K562 (cell line): Measurements from ENCODE around the gene ZNF521. TPM values are rescaled to one million over a fixed set of nuclear protein-coding genes. Genes with fewer than 3 reads are reported as not detected.

ENCODE experiments used
- ATAC-seq: fragments of 200-7000 bp; cut with Tn5 transposase; 3 replicates; pipeline ENCODE4 v1.9.1; 2020; ENCODE audit warnings: moderate library complexity
- BruUV-seq: library from RNA; stranded (reverse); fragments of 400-500 nt; replicated peaks from 2 replicates; lab custom pipeline; 2021; lab: Mats Ljungman, UMichigan
- CTCF ChIA-PET: fragments of 300-600 bp; formaldehyde crosslinking; extraction: SDS; loops from one replicate; lab custom pipeline; 2021; ENCODE audit warnings: low intra/inter-chr PET ratio; lab: Yijun Ruan, JAX
- POLR2A ChIA-PET: fragments of 300-600, 350-650 bp; sonication (Branson Sonifier 250); formaldehyde crosslinking; extraction: SDS; loops from one replicate; lab custom pipeline; 2021; ENCODE audit warnings: antibody characterized with exemption, inconsistent platforms; lab: Yijun Ruan, JAX
- DNase-seq, 4 experiments: peaks; one replicate each; pipeline versions ENCODE4 v3.0.0 to v3.0.0-alpha.2; 2011 to 2018; ENCODE audit warnings: low spot score in 3 of 4, mixed read lengths in 3 of 4; ENCODE audit errors: extremely low read depth in 1 of 4
- FAIRE-seq: peaks from 2 replicates; lab custom pipeline; 2011; peaks lifted over from hg19 to GRCh38; lab: Jason Lieb, UNC
- H2AFZ ChIP-seq: 2 replicates; pipeline ENCODE4 v1.6.0; 2011; ENCODE audit warnings: low read depth, low read length, control low read depth, inconsistent platforms
- H3K27ac ChIP-seq: fragments of 200-600 bp; 3 replicates; pipeline ENCODE4 v1.8.0; 2011; ENCODE audit warnings: low read depth, mild to moderate bottlenecking, control low read depth, inconsistent platforms, low read length, moderate library complexity, mixed read lengths; ENCODE audit errors: extremely low read depth
- H3K27me3 ChIP-seq, 2 experiments: fragments of 300-600 bp in 1 of 2; 2 replicates in 1 of 2; 3 replicates in 1 of 2; pipeline versions ENCODE4 v1.6.0 to v1.8.0; 2011; ENCODE audit warnings: inconsistent platforms in 2 of 2, low read length in 2 of 2, mild to moderate bottlenecking in 1 of 2, mixed read lengths in 1 of 2, moderate library complexity in 1 of 2; ENCODE audit not compliant: control insufficient read depth in 2 of 2, insufficient read depth in 2 of 2
- H3K36me3 ChIP-seq: fragments of 300-600 bp; 3 replicates; pipeline ENCODE4 v1.8.0; 2011; ENCODE audit warnings: mild to moderate bottlenecking, low read length, inconsistent platforms; ENCODE audit not compliant: control insufficient read depth, insufficient read depth
- H3K4me1 ChIP-seq, 2 experiments: fragments of 200-600 bp in 1 of 2; replicated peaks in 1 of 2; 2 replicates in 1 of 2; 3 replicates in 1 of 2; pipeline versions ENCODE4 v1.5.1 to v1.8.0; 2011; ENCODE audit warnings: inconsistent platforms in 2 of 2, low read length in 2 of 2, mild to moderate bottlenecking in 1 of 2, mixed read lengths in 1 of 2, moderate library complexity in 1 of 2; ENCODE audit not compliant: control insufficient read depth in 2 of 2, insufficient read depth in 2 of 2
- H3K4me2 ChIP-seq: 2 replicates; pipeline ENCODE4 v1.6.1; 2011; ENCODE audit warnings: low read length, control low read depth, inconsistent platforms, mixed read lengths; ENCODE audit not compliant: insufficient read depth
- H3K4me3 ChIP-seq: fragments of 200-600 bp; sonication (generic), shearing (Covaris generic); 2 replicates; pipeline ENCODE4 v1.5.1; 2016; ENCODE audit warnings: control low read depth, inconsistent platforms
- H3K79me2 ChIP-seq: fragments of 200-600 bp; 3 replicates; pipeline ENCODE4 v1.8.0; 2011; ENCODE audit warnings: low read length, inconsistent platforms; ENCODE audit not compliant: control insufficient read depth, insufficient read depth
- H3K9ac ChIP-seq, 2 experiments: 2 replicates each; pipeline versions ENCODE4 v1.6.0 to v1.6.1; 2011; ENCODE audit warnings: low read depth in 2 of 2, low read length in 2 of 2, control low read depth in 1 of 2, inconsistent platforms in 1 of 2, mild to moderate bottlenecking in 1 of 2, mixed read lengths in 1 of 2; ENCODE audit not compliant: insufficient read depth in 1 of 2
- H3K9me1 ChIP-seq: one replicate; pipeline ENCODE4 v1.6.0; 2011; ENCODE audit warnings: inconsistent platforms, mild to moderate bottlenecking, low read length, moderate library complexity; ENCODE audit not compliant: control insufficient read depth, insufficient read depth
- H3K9me3 ChIP-seq: replicated peaks from 2 replicates; pipeline ENCODE4 v1.5.1; 2011; ENCODE audit warnings: low read depth, low read length, inconsistent platforms; ENCODE audit not compliant: control insufficient read depth, insufficient read depth
- H4K20me1 ChIP-seq: replicated peaks from 2 replicates; pipeline ENCODE4 v1.6.1; 2011; ENCODE audit warnings: low read length, inconsistent platforms, mixed read lengths; ENCODE audit not compliant: control insufficient read depth, insufficient read depth
- TAF7 ChIP-seq: fragments of 450-650 bp; IDR thresholded peaks from 2 replicates; pipeline ENCODE4 v1.6.1; 2016; ENCODE audit warnings: missing genetic modification characterization, missing compliant biosample characterization
- TAL1 ChIP-seq: fragments of 450-650 bp; IDR thresholded peaks from 2 replicates; pipeline ENCODE4 v1.6.1; 2016; ENCODE audit warnings: mild to moderate bottlenecking
- WGBS: fragments of 100-300 bp; shearing (Covaris generic); methylation state at CpG from one replicate; pipeline ENCODE4 v1.1.6; 2016; ENCODE audit warnings: low coverage, mixed read lengths; ENCODE audit not compliant: insufficient coverage; ENCODE audit errors: missing lambda C conversion rate; 5-methylcytosine and 5-hydroxymethylcytosine counted together
- in situ Hi-C: fragments of 300-500 bp; cut with MboI; formaldehyde crosslinking; loops from 4 replicates; pipeline ENCODE4 v1.15.0; 2018; ENCODE audit warnings: inconsistent platforms, mixed read lengths
- intact Hi-C: fragments of 100-400 bp; cut with micrococcal nuclease; formaldehyde crosslinking; loops from 2 replicates; pipeline ENCODE4 v1.14.2; 2022
- polyA plus RNA-seq, 8 experiments: library from polyadenylated mRNA; depleted of rRNA in 4 of 8; stranded (reverse) in 5 of 8; unstranded in 3 of 8; fragments of >200 nt; fragmentation: Nextera tagmentation in 2 of 8; fragmentation: Illumina TruSeq in 1 of 8; extraction: Ambion mirVana in 2 of 8; extraction: Trizol in 1 of 8; gene quantifications; 2 replicates each; pipeline versions ENCODE4 v1.2.1 to v1.2.3, GENCODE V29; 2011 to 2014; ENCODE audit warnings: inconsistent platforms in 1 of 8, missing spikeins in 1 of 8
- total RNA-seq, 7 experiments: library from RNA; depleted of rRNA in 6 of 7; stranded (reverse); fragments of >200 nt in 6 of 7; fragmentation: Illumina TruSeq in 2 of 7; extraction: Trizol in 2 of 7; gene quantifications; 2 replicates each; pipeline versions ENCODE4 v1.2.1 to v1.2.3, GENCODE V29; 2011 to 2021; ENCODE audit warnings: low replicate concordance in 1 of 7
- TF ChIP-seq, protein P1 (sequence below): fragments of 250-450 bp; sonication (Bioruptor Pico); IDR thresholded peaks from 2 replicates; pipeline ENCODE4 v1.4.0; 2020; ENCODE audit warnings: mild to moderate bottlenecking, moderate library complexity, borderline replicate concordance

The ZNF521 gene
- total and polyA plus RNA-seq, 9 of the 15 experiments (the other 6 are each of a cell fraction or from before 2014, with no cell fraction given) = 1.2 to 5.8 (median 1.6) TPM

DNA sequence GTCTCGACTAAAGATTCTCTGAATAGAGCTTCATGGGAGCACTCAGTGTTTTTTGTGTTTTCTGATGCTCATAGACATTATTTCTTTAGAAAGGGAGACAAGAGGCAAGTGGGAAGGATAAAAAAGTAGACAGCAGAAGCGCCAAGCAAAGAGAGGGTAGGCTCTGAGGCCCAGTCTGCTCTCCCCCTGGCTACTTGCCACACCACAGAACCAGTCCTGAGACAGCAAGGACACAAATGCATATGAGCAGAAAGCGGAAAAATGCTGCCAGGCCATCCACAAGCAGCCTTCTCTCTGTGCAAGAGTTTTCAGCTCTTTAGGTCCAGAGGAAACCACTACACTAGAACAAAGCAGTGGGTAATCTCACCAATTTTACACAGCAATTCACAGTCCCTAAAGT is 285.4 kb downstream of the ZNF521 start:
- Histone ChIP-seq H3K27ac (no peak overlapping the region), H3K27me3 (no peaks in the 10 kb centered on the region), H3K4me3 (no peak overlapping the region), H3K9me3 (no peaks in the 10 kb centered on the region), H3K9ac (no peak overlapping the region), H3K36me3 (no peaks in the 10 kb centered on the region), H4K20me1 (no peaks in the 10 kb centered on the region), H3K79me2 (no peaks in the 10 kb centered on the region), H3K4me2 (no peak overlapping the region), H3K9me1 (no peaks in the 10 kb centered on the region), H3K4me1 (no peaks in the 10 kb centered on the region), H2AFZ (no peak overlapping the region)
- 6% methylated on average over 3 of the region's 3 CpGs for WGBS
- ATAC-seq = no peak
- ChIA-PET CTCF (no interaction called here), POLR2A (interaction anchor here (0.5 kb wide), 1 partner anchor 108 kb away, joined by 3 read pairs; no protein-coding TSS in a partner anchor)
- in situ Hi-C loops (no loop called here), intact Hi-C loops (no loop called here)
- FAIRE-seq = no peak
- TF ChIP-seq TAL1 (no peak), TAF7 (tag) (no peak)
- TF ChIP-seq, protein P1, sequence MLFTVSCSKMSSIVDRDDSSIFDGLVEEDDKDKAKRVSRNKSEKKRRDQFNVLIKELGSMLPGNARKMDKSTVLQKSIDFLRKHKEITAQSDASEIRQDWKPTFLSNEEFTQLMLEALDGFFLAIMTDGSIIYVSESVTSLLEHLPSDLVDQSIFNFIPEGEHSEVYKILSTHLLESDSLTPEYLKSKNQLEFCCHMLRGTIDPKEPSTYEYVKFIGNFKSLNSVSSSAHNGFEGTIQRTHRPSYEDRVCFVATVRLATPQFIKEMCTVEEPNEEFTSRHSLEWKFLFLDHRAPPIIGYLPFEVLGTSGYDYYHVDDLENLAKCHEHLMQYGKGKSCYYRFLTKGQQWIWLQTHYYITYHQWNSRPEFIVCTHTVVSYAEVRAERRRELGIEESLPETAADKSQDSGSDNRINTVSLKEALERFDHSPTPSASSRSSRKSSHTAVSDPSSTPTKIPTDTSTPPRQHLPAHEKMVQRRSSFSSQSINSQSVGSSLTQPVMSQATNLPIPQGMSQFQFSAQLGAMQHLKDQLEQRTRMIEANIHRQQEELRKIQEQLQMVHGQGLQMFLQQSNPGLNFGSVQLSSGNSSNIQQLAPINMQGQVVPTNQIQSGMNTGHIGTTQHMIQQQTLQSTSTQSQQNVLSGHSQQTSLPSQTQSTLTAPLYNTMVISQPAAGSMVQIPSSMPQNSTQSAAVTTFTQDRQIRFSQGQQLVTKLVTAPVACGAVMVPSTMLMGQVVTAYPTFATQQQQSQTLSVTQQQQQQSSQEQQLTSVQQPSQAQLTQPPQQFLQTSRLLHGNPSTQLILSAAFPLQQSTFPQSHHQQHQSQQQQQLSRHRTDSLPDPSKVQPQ (CRISPR knock-in tag) = no peak
- no TSS peak for BruUV-seq
- DNase-seq = no peak
